ENCODE results near the gene NSL1.

DNA sequence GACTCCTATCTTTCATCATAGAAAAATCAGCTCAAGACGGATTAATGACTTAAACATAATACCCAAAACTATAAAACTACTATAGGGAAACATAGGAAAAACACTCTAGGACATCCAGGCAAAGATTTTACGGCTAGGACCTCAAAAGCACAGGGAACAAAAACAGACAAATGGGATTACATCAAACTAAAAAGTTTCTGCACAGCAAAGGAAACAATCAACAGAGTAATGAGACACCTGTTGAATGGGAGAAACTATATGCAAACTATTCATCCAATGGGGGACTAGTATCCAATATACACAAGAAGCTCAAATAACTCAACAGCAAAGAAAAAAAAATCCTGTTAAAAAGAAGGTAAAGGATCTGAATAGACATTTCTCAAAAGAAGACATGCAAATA, 18.6 kb downstream of the NSL1 start:
- no peak for TF ChIP-seq EP300 (IDR thresholded peaks at IDR 0.05)
- TF ChIP-seq POLR2A (IDR thresholded peaks at IDR 0.05), result no peak
- TF ChIP-seq CTCF (IDR thresholded peaks at IDR 0.05), result no peak
